Fibroblast of lung (primary cell): ENCODE data around the gene ARFRP1. TPM values are rescaled to one million over a fixed set of nuclear protein-coding genes. Genes with fewer than 3 reads are reported as not detected.

Experiments used
- DNase-seq, 2 donors: peaks; one replicate each; pipeline versions ENCODE4 v3.0.0 to v3.0.0-alpha.2; 2010; ENCODE audit warnings: low read depth in 2 of 2
- H2AFZ ChIP-seq: 2 replicates; pipeline ENCODE4 v1.5.1; 2012; ENCODE audit warnings: low read length, control low read depth, inconsistent platforms
- H3K27ac ChIP-seq: 2 replicates; pipeline ENCODE4 v1.5.1; 2011; ENCODE audit warnings: low read length, control low read depth; ENCODE audit not compliant: insufficient read depth
- H3K27me3 ChIP-seq: 2 replicates; pipeline ENCODE4 v1.5.1; 2011; ENCODE audit warnings: mild to moderate bottlenecking, low read length; ENCODE audit not compliant: control insufficient read depth, insufficient read depth
- H3K36me3 ChIP-seq: 2 replicates; pipeline ENCODE4 v1.5.1; 2011; ENCODE audit warnings: low read length; ENCODE audit not compliant: control insufficient read depth, insufficient read depth
- H3K4me1 ChIP-seq: 2 replicates; pipeline ENCODE4 v1.5.1; 2011; ENCODE audit warnings: low read length; ENCODE audit not compliant: control insufficient read depth, insufficient read depth; ENCODE audit errors: extremely low read depth
- H3K4me2 ChIP-seq: 2 replicates; pipeline ENCODE4 v1.5.1; 2011; ENCODE audit warnings: low read length, control low read depth; ENCODE audit not compliant: insufficient read depth; ENCODE audit errors: extremely low read depth
- H3K4me3 ChIP-seq, 4 experiments: fragments of 200-600 bp in 1 of 4; sonication (generic) in 1 of 4; replicated peaks in 1 of 4; 2 replicates each; pipeline ENCODE4 v1.5.1; 2011 to 2016; ENCODE audit warnings: low read length in 4 of 4, low read depth in 3 of 4, mild to moderate bottlenecking in 3 of 4, control low read depth in 2 of 4, inconsistent platforms in 1 of 4, mixed read lengths in 1 of 4; ENCODE audit not compliant: insufficient read depth in 1 of 4; ENCODE audit errors: control extremely low read depth in 1 of 4
- H3K79me2 ChIP-seq: 2 replicates; pipeline ENCODE4 v1.5.1; 2012; ENCODE audit warnings: mild to moderate bottlenecking, low read length, inconsistent platforms; ENCODE audit not compliant: control insufficient read depth, insufficient read depth
- H3K9ac ChIP-seq: 2 replicates; pipeline ENCODE4 v1.5.1; 2011; ENCODE audit warnings: mild to moderate bottlenecking, low read length, control low read depth; ENCODE audit not compliant: insufficient read depth
- H3K9me3 ChIP-seq: 2 replicates; pipeline ENCODE4 v1.5.1; 2012; ENCODE audit warnings: low read depth, low read length; ENCODE audit not compliant: control insufficient read depth, insufficient read depth
- H4K20me1 ChIP-seq: 2 replicates; pipeline ENCODE4 v1.5.1; 2011; ENCODE audit warnings: low read length; ENCODE audit not compliant: control insufficient read depth, insufficient read depth; ENCODE audit errors: extremely low read depth
- CTCF ChIP-seq, 2 donors: IDR thresholded peaks in 1 of 2; conservative IDR thresholded peaks in 1 of 2; 1 replicate in 1 of 2; 2 replicates in 1 of 2; pipeline ENCODE4 v1.5.1; 2011 to 2012; ENCODE audit warnings: low read length in 2 of 2, control low read depth in 1 of 2, inconsistent platforms in 1 of 2, low read depth in 1 of 2, mild to moderate bottlenecking in 1 of 2
- EZH2 ChIP-seq: IDR thresholded peaks from 2 replicates; pipeline ENCODE4 v1.5.1; 2012; ENCODE audit warnings: low read length, control low read depth, mild to moderate bottlenecking; ENCODE audit errors: missing control alignments
- polyA plus RNA-seq, 2 donors: library from polyadenylated mRNA; depleted of rRNA in 1 of 2; stranded (reverse) in 1 of 2; unstranded in 1 of 2; fragments of >200 nt; gene quantifications; 2 replicates each; pipeline ENCODE4 v1.2.1, GENCODE V29; 2011 to 2012; ENCODE audit warnings: missing spikeins in 1 of 2
- total RNA-seq: library from RNA; depleted of rRNA; stranded (reverse); fragments of >200 nt; gene quantifications from 2 replicates; pipeline ENCODE4 v1.2.1, GENCODE V29; 2014

ARFRP1 gene
- total and polyA plus RNA-seq, 2 donors (not counting 1 experiment from before 2014, with no cell fraction given): 34.6 to 35.0 TPM

GRCh38 chr20:63738687-63739129, 30.9 kb upstream of the ARFRP1 start:
- Histone ChIP-seq H3K9me3 (no peaks in the 10 kb centered on the region), H3K79me2 (peaks cover 4% of the 10 kb centered on the region), H3K4me3 (peak overlapping the region in 1 of 4 experiments; percentile 46), H3K27ac (no peak overlapping the region), H2AFZ (no peak overlapping the region), H3K9ac (no peak overlapping the region), H4K20me1 (no peaks in the 10 kb centered on the region), H3K4me1 (peaks cover 8% of the 10 kb centered on the region), H3K36me3 (peaks cover 28% of the 10 kb centered on the region), H3K27me3 (no peaks in the 10 kb centered on the region), H3K4me2 (no peak overlapping the region)
- TF ChIP-seq EZH2 (no peak), CTCF (conservative IDR thresholded peaks at IDR 0.05 in 1 of 2, IDR thresholded peaks at IDR 0.05 in 1 of 2; ENCODE audit: low read depth in 1 of 2, low read length in 2 of 2) (no peak)
- peak; percentile 16 to 28 for DNase-seq

- TF ChIP-seq CTCF (conservative IDR thresholded peaks at IDR 0.05 in 1 of 2, IDR thresholded peaks at IDR 0.05 in 1 of 2; ENCODE audit: low read depth in 1 of 2, low read length in 2 of 2): no peak
- TF ChIP-seq EZH2: no peak
- no peak overlapping the region for H2AFZ ChIP-seq
- peaks cover 4% of the 10 kb centered on the region for H3K79me2 ChIP-seq
- H3K9me3 ChIP-seq: no peaks in the 10 kb centered on the region
- peaks cover 30% of the 10 kb centered on the region for H3K36me3 ChIP-seq
- H3K27ac ChIP-seq: no peak overlapping the region
- no peaks in the 10 kb centered on the region for H4K20me1 ChIP-seq
- no peak overlapping the region for H3K9ac ChIP-seq
- no peak overlapping the region for H3K4me2 ChIP-seq
- no peak overlapping the region for H3K4me3 ChIP-seq
- no peak for DNase-seq
- no peaks in the 10 kb centered on the region for H3K27me3 ChIP-seq
- peaks cover 8% of the 10 kb centered on the region for H3K4me1 ChIP-seq
Measured at GRCh38 chr20:63737945-63738686, 30.3 kb upstream of the ARFRP1 start.

DNA sequence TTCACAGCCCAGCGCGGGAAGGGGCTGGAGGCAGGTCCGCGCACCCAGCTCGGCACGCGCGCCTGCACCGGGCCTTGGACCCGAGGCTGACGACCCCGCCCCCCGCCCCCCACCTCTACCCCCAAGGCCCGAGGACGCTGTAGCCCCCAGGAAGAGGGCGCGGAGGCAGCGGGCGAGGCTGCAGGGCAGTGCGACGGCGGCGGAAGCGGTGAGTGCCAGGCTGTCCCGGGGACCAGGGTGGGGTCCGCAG, 29.8 kb upstream of the ARFRP1 start:
- no peak for DNase-seq
- Histone ChIP-seq H3K4me1 (peaks cover 8% of the 10 kb centered on the region), H3K4me2 (no peak overlapping the region), H3K36me3 (peaks cover 28% of the 10 kb centered on the region), H2AFZ (no peak overlapping the region), H3K9me3 (no peaks in the 10 kb centered on the region), H3K27ac (no peak overlapping the region), H3K9ac (no peak overlapping the region), H3K27me3 (no peaks in the 10 kb centered on the region), H3K4me3 (no peak overlapping the region), H3K79me2 (peaks cover 9% of the 10 kb centered on the region), H4K20me1 (no peaks in the 10 kb centered on the region)
- TF ChIP-seq EZH2 (no peak), CTCF (conservative IDR thresholded peaks at IDR 0.05 in 1 of 2, IDR thresholded peaks at IDR 0.05 in 1 of 2; ENCODE audit: low read depth in 1 of 2, low read length in 2 of 2) (no peak)
